GM12878 (cell line): ENCODE data around the gene LMF1. TPM values are rescaled to one million over a fixed set of nuclear protein-coding genes. Genes with fewer than 3 reads are reported as not detected.

Experiments
- KDM1A ChIP-seq: fragments of 200-600 bp; sonication (generic); IDR thresholded peaks from 2 replicates; pipeline ENCODE4 v1.6.1; 2016; ENCODE audit warnings: borderline replicate concordance
- PBX3 ChIP-seq: IDR thresholded peaks from 2 replicates; pipeline ENCODE4 v1.6.1; 2011; ENCODE audit warnings: mild to moderate bottlenecking, low read depth, low read length, moderate library complexity; ENCODE audit not compliant: insufficient replicate concordance
- TCF3 ChIP-seq: IDR thresholded peaks from 2 replicates; pipeline ENCODE4 v1.6.1; 2012; ENCODE audit warnings: low read depth, mild to moderate bottlenecking, low read length, borderline replicate concordance; ENCODE audit not compliant: insufficient read depth
- polyA plus RNA-seq, 11 experiments: library from polyadenylated mRNA; depleted of rRNA in 4 of 11; unstranded in 6 of 11; stranded (reverse) in 5 of 11; fragments of >200 nt; fragmentation: Nextera tagmentation in 4 of 11; fragmentation: Illumina TruSeq in 1 of 11; extraction: Ambion mirVana in 4 of 11; extraction: Trizol in 1 of 11; gene quantifications; 1 replicate in 1 of 11; 2 replicates in 10 of 11; pipeline versions ENCODE4 v1.2.1 to v1.2.3, GENCODE V29; 2011 to 2016; ENCODE audit warnings: inconsistent platforms in 2 of 11, missing spikeins in 2 of 11, low read depth in 1 of 11
- total RNA-seq, 4 experiments: library from RNA; depleted of rRNA in 3 of 4; stranded (reverse); fragments of >200 nt in 3 of 4; fragmentation: Illumina TruSeq in 1 of 4; extraction: Trizol in 1 of 4; gene quantifications; 2 replicates each; pipeline versions ENCODE4 v1.2.1 to v1.2.3, GENCODE V29; 2013 to 2021

Gene LMF1
- total and polyA plus RNA-seq, 10 of the 15 experiments (the other 5 are each of a cell fraction or from before 2014, with no cell fraction given), result 0.18 to 3.2 (median 1.4) TPM; not detected in 1

GRCh38 chr16:803754-804080 is 167.1 kb downstream of the LMF1 start (continued):
- TF ChIP-seq PBX3 (no peak), KDM1A (no peak), TCF3 (no peak)

Other genes starting within 250 kb of the LMF1 start
Only the 7 nearest of the 12 such genes appear.
- gene RPUSD1, start 182.6 kb downstream of the LMF1 start, total RNA-seq (2014; rRNA removed), result 40.9 and 48.3 TPM in 2 replicates
- 7.3 and 9.7 TPM in 2 replicates for gene RPUSD1, start 182.6 kb downstream of the LMF1 start, total RNA-seq (2014; rRNA removed; fragmentation: Illumina TruSeq; extraction: Trizol)
- 47.4 and 49.7 TPM in 2 replicates for gene RPUSD1, start 182.6 kb downstream of the LMF1 start, total RNA-seq (2021)
- gene RPUSD1, start 182.6 kb downstream of the LMF1 start, polyA plus RNA-seq (2011; rRNA removed), result 3.4 and 9.4 TPM in 2 replicates
- gene RPUSD1, start 182.6 kb downstream of the LMF1 start, polyA plus RNA-seq (2014; fragmentation: Illumina TruSeq; extraction: Trizol), result 0.36 and 4.0 TPM in 2 replicates
- gene RPUSD1, start 182.6 kb downstream of the LMF1 start, polyA plus RNA-seq (2014; fragmentation: Nextera tagmentation; extraction: Ambion mirVana), result 1 to 10 TPM in 1 of 2 experiments, under 1 TPM in 1; 0.55 to 1.2 TPM
- 49.9 and 67.3 TPM in 2 replicates for gene RPUSD1, start 182.6 kb downstream of the LMF1 start, polyA plus RNA-seq (2014; rRNA removed)
- gene RPUSD1, start 182.6 kb downstream of the LMF1 start, polyA plus RNA-seq (2016; fragmentation: Nextera tagmentation; extraction: Ambion mirVana), result 10 to 100 TPM; 32.4 to 43.1 TPM
- 25.6 and 30.0 TPM in 2 replicates for gene CHTF18, start 182.4 kb downstream of the LMF1 start, total RNA-seq (2014; rRNA removed)
- 6.4 and 8.8 TPM in 2 replicates for gene CHTF18, start 182.4 kb downstream of the LMF1 start, total RNA-seq (2014; rRNA removed; fragmentation: Illumina TruSeq; extraction: Trizol)
- gene CHTF18, start 182.4 kb downstream of the LMF1 start, total RNA-seq (2021), result 76.0 and 87.8 TPM in 2 replicates
- 4.3 and 7.2 TPM in 2 replicates for gene CHTF18, start 182.4 kb downstream of the LMF1 start, polyA plus RNA-seq (2011; rRNA removed)
- 0.33 and 1.7 TPM in 2 replicates for gene CHTF18, start 182.4 kb downstream of the LMF1 start, polyA plus RNA-seq (2014; fragmentation: Illumina TruSeq; extraction: Trizol)
- gene CHTF18, start 182.4 kb downstream of the LMF1 start, polyA plus RNA-seq (2014; fragmentation: Nextera tagmentation; extraction: Ambion mirVana), result 1 to 10 TPM; 1.6 to 6.2 TPM
- gene CHTF18, start 182.4 kb downstream of the LMF1 start, polyA plus RNA-seq (2014; rRNA removed), result 44.1 and 51.1 TPM in 2 replicates
- 10 to 100 TPM; 48.3 to 62.6 TPM for gene CHTF18, start 182.4 kb downstream of the LMF1 start, polyA plus RNA-seq (2016; fragmentation: Nextera tagmentation; extraction: Ambion mirVana)
- not detected in 2 replicates for gene GNG13, start 170.2 kb downstream of the LMF1 start, total RNA-seq (2014; rRNA removed)
- not detected in 2 replicates for gene GNG13, start 170.2 kb downstream of the LMF1 start, total RNA-seq (2014; rRNA removed; fragmentation: Illumina TruSeq; extraction: Trizol)
- gene GNG13, start 170.2 kb downstream of the LMF1 start, total RNA-seq (2021), result not detected in 2 replicates
- gene GNG13, start 170.2 kb downstream of the LMF1 start, polyA plus RNA-seq (2011; rRNA removed), result not detected in 2 replicates
- not detected in 2 replicates for gene GNG13, start 170.2 kb downstream of the LMF1 start, polyA plus RNA-seq (2014; fragmentation: Illumina TruSeq; extraction: Trizol)
- not detected for gene GNG13, start 170.2 kb downstream of the LMF1 start, polyA plus RNA-seq (2014; fragmentation: Nextera tagmentation; extraction: Ambion mirVana)
- not detected in 2 replicates for gene GNG13, start 170.2 kb downstream of the LMF1 start, polyA plus RNA-seq (2014; rRNA removed)
- gene GNG13, start 170.2 kb downstream of the LMF1 start, polyA plus RNA-seq (2016; fragmentation: Nextera tagmentation; extraction: Ambion mirVana), result not detected
- not detected in 2 replicates for gene SOX8, start 10.8 kb upstream of the LMF1 start, total RNA-seq (2014; rRNA removed)
- not detected in 2 replicates for gene SOX8, start 10.8 kb upstream of the LMF1 start, total RNA-seq (2014; rRNA removed; fragmentation: Illumina TruSeq; extraction: Trizol)
- gene SOX8, start 10.8 kb upstream of the LMF1 start, total RNA-seq (2021), result not detected in 2 replicates
- not detected in 2 replicates for gene SOX8, start 10.8 kb upstream of the LMF1 start, polyA plus RNA-seq (2011; rRNA removed)
- gene SOX8, start 10.8 kb upstream of the LMF1 start, polyA plus RNA-seq (2014; fragmentation: Illumina TruSeq; extraction: Trizol), result not detected in 2 replicates
- gene SOX8, start 10.8 kb upstream of the LMF1 start, polyA plus RNA-seq (2014; fragmentation: Nextera tagmentation; extraction: Ambion mirVana), result not detected
- gene SOX8, start 10.8 kb upstream of the LMF1 start, polyA plus RNA-seq (2014; rRNA removed), result not detected in 2 replicates
- gene SOX8, start 10.8 kb upstream of the LMF1 start, polyA plus RNA-seq (2016; fragmentation: Nextera tagmentation; extraction: Ambion mirVana), result not detected
- gene SSTR5, start 101.8 kb upstream of the LMF1 start, total RNA-seq (2014; rRNA removed), result not detected in 2 replicates
- not detected in 2 replicates for gene SSTR5, start 101.8 kb upstream of the LMF1 start, total RNA-seq (2014; rRNA removed; fragmentation: Illumina TruSeq; extraction: Trizol)
- not detected in 2 replicates for gene SSTR5, start 101.8 kb upstream of the LMF1 start, total RNA-seq (2021)
- not detected in 2 replicates for gene SSTR5, start 101.8 kb upstream of the LMF1 start, polyA plus RNA-seq (2011; rRNA removed)
- gene SSTR5, start 101.8 kb upstream of the LMF1 start, polyA plus RNA-seq (2014; fragmentation: Illumina TruSeq; extraction: Trizol), result not detected in 2 replicates
- gene SSTR5, start 101.8 kb upstream of the LMF1 start, polyA plus RNA-seq (2014; fragmentation: Nextera tagmentation; extraction: Ambion mirVana), result not detected
- gene SSTR5, start 101.8 kb upstream of the LMF1 start, polyA plus RNA-seq (2014; rRNA removed), result not detected in 2 replicates
- gene SSTR5, start 101.8 kb upstream of the LMF1 start, polyA plus RNA-seq (2016; fragmentation: Nextera tagmentation; extraction: Ambion mirVana), result not detected
- gene C1QTNF8, start 125.3 kb upstream of the LMF1 start, total RNA-seq (2014; rRNA removed), result not detected in 2 replicates
- not detected in 2 replicates for gene C1QTNF8, start 125.3 kb upstream of the LMF1 start, total RNA-seq (2014; rRNA removed; fragmentation: Illumina TruSeq; extraction: Trizol)
- not detected in 2 replicates for gene C1QTNF8, start 125.3 kb upstream of the LMF1 start, total RNA-seq (2021)
- not detected in 2 replicates for gene C1QTNF8, start 125.3 kb upstream of the LMF1 start, polyA plus RNA-seq (2011; rRNA removed)
- gene C1QTNF8, start 125.3 kb upstream of the LMF1 start, polyA plus RNA-seq (2014; fragmentation: Illumina TruSeq; extraction: Trizol), result not detected in 2 replicates
- gene C1QTNF8, start 125.3 kb upstream of the LMF1 start, polyA plus RNA-seq (2014; fragmentation: Nextera tagmentation; extraction: Ambion mirVana), result not detected
- not detected in 2 replicates for gene C1QTNF8, start 125.3 kb upstream of the LMF1 start, polyA plus RNA-seq (2014; rRNA removed)
- gene C1QTNF8, start 125.3 kb upstream of the LMF1 start, polyA plus RNA-seq (2016; fragmentation: Nextera tagmentation; extraction: Ambion mirVana), result not detected
- not detected in 2 replicates for gene CACNA1H, start 182.1 kb upstream of the LMF1 start, total RNA-seq (2014; rRNA removed)
- gene CACNA1H, start 182.1 kb upstream of the LMF1 start, total RNA-seq (2014; rRNA removed; fragmentation: Illumina TruSeq; extraction: Trizol), result not detected in 2 replicates
- gene CACNA1H, start 182.1 kb upstream of the LMF1 start, total RNA-seq (2021), result 0.19 and 0.54 TPM in 2 replicates
- gene CACNA1H, start 182.1 kb upstream of the LMF1 start, polyA plus RNA-seq (2011; rRNA removed), result not detected in 2 replicates
- not detected in 2 replicates for gene CACNA1H, start 182.1 kb upstream of the LMF1 start, polyA plus RNA-seq (2014; fragmentation: Illumina TruSeq; extraction: Trizol)
- gene CACNA1H, start 182.1 kb upstream of the LMF1 start, polyA plus RNA-seq (2014; fragmentation: Nextera tagmentation; extraction: Ambion mirVana), result not detected
- 0.03 TPM in 1 of 2 replicates, not detected in the other for gene CACNA1H, start 182.1 kb upstream of the LMF1 start, polyA plus RNA-seq (2014; rRNA removed)
- under 1 TPM in 1 of 2 experiments, not detected in 1; 0.03 TPM for gene CACNA1H, start 182.1 kb upstream of the LMF1 start, polyA plus RNA-seq (2016; fragmentation: Nextera tagmentation; extraction: Ambion mirVana)